ENCODE results near the gene UCP2.
"Not testable (repeated sequence)": the region's sequence is repeated elsewhere in the genome, so short reads cannot be mapped to it uniquely, and the experiment has no call there.

Gene UCP2

GRCh38 chr11:73944085-73944484 lies 38.6 kb downstream of the UCP2 start:
- DNase-seq (ENCODE audit: low spot score), result no peak

- DNase-seq (ENCODE audit: low spot score), result no peak
Measured at GRCh38 chr11:73942010-73942409, 40.6 kb downstream of the UCP2 start.

- DNase-seq (ENCODE audit: low spot score), result no peak
Measured at GRCh38 chr11:73940801-73941570, 41.7 kb downstream of the UCP2 start.

GRCh38 chr11:73939096-73939495 lies 43.5 kb downstream of the UCP2 start:
- DNase-seq (ENCODE audit: low spot score), result peak; percentile 49

- not testable (repeated sequence) for DNase-seq (ENCODE audit: low spot score)
Measured at GRCh38 chr11:73936047-73936446, 46.6 kb downstream of the UCP2 start.

GRCh38 chr11:73932781-73933180 lies 49.9 kb downstream of the UCP2 start:
- DNase-seq (ENCODE audit: low spot score), result no peak

- DNase-seq (ENCODE audit: low spot score), result no peak
Measured at GRCh38 chr11:73931951-73932350, 50.7 kb downstream of the UCP2 start.

- DNase-seq (ENCODE audit: low spot score), result peak; percentile 78
Measured at GRCh38 chr11:73931039-73931645, 51.5 kb downstream of the UCP2 start.

GRCh38 chr11:73929388-73929787 lies 53.3 kb downstream of the UCP2 start:
- DNase-seq (ENCODE audit: low spot score), result no peak

Measured in kidney tubule cell (primary cell).